Caco-2 (cell line): ENCODE data around the gene LDLRAD4. TPM values are rescaled to one million over a fixed set of nuclear protein-coding genes. Genes with fewer than 3 reads are reported as not detected.

Experiments used
- BruUV-seq: library from RNA; stranded (reverse); fragments of 400-500 nt; replicated peaks from 2 replicates; lab custom pipeline; 2021; lab: Mats Ljungman, UMichigan
- CTCF ChIA-PET: fragments of 300-600 bp; sonication (Branson Sonifier 250); formaldehyde crosslinking; loops from one replicate; lab custom pipeline; 2022; ENCODE audit warnings: antibody characterized with exemption; lab: Charles Lee
- POLR2A ChIA-PET: fragments of 300-600 bp; sonication (Branson Sonifier 250); formaldehyde crosslinking; loops from one replicate; lab custom pipeline; 2022; ENCODE audit warnings: antibody characterized with exemption; lab: Charles Lee
- DNase-seq, 2 experiments: peaks; one replicate each; pipeline versions ENCODE4 v3.0.0 to v3.0.0-alpha.2; 2020 to 2022
- H3K27me3 ChIP-seq: replicated peaks from 2 replicates; pipeline ENCODE4 v1.6.0; 2011; ENCODE audit warnings: low read length; ENCODE audit not compliant: control insufficient read depth, insufficient read depth
- H3K36me3 ChIP-seq: 2 replicates; pipeline ENCODE4 v1.5.1; 2011; ENCODE audit warnings: low read length; ENCODE audit not compliant: control insufficient read depth, insufficient read depth
- H3K4me1 ChIP-seq: fragments of 250-450 bp; sonication (Bioruptor Pico); 2 replicates; pipeline ENCODE4 v1.5.1; 2020; ENCODE audit warnings: mild to moderate bottlenecking
- H3K4me3 ChIP-seq: 2 replicates; pipeline ENCODE4 v1.5.1; 2011; ENCODE audit warnings: low read depth, mild to moderate bottlenecking, control low read depth, low read length
- H3K9me3 ChIP-seq: fragments of 250-450 bp; sonication (Bioruptor Pico); 2 replicates; pipeline ENCODE4 v1.5.1; 2020; ENCODE audit warnings: mild to moderate bottlenecking, moderate library complexity
- H3K27ac Mint-ChIP-seq: one replicate; pipeline ENCODE4 v1.8.0; 2022; ENCODE audit warnings: mixed read lengths; ENCODE audit not compliant: unreplicated experiment
- H3K27me3 Mint-ChIP-seq: one replicate; pipeline ENCODE4 v1.8.0; 2022; ENCODE audit warnings: mixed read lengths; ENCODE audit not compliant: insufficient read depth, unreplicated experiment
- H3K36me3 Mint-ChIP-seq: one replicate; pipeline ENCODE4 v1.8.0; 2022; ENCODE audit warnings: mild to moderate bottlenecking, mixed read lengths; ENCODE audit not compliant: insufficient read depth, unreplicated experiment
- H3K4me1 Mint-ChIP-seq: one replicate; pipeline ENCODE4 v1.8.0; 2022; ENCODE audit warnings: low read depth, mixed read lengths; ENCODE audit not compliant: unreplicated experiment
- H3K4me3 Mint-ChIP-seq: one replicate; pipeline ENCODE4 v1.8.0; 2022; ENCODE audit warnings: mild to moderate bottlenecking, moderate library complexity, mixed read lengths; ENCODE audit not compliant: unreplicated experiment
- H3K9me3 Mint-ChIP-seq: one replicate; pipeline ENCODE4 v1.8.0; 2022; ENCODE audit warnings: mixed read lengths; ENCODE audit not compliant: unreplicated experiment
- CTCF ChIP-seq, 2 experiments: fragments of 200-600 bp in 1 of 2; IDR thresholded peaks; 1 replicate in 1 of 2; 2 replicates in 1 of 2; pipeline versions ENCODE4 v1.5.1 to v1.8.0; 2011 to 2022; ENCODE audit warnings: antibody characterized with exemption in 1 of 2, control low read depth in 1 of 2, inconsistent platforms in 1 of 2, low read depth in 1 of 2, low read length in 1 of 2, mild to moderate bottlenecking in 1 of 2, moderate library complexity in 1 of 2; ENCODE audit not compliant: insufficient read depth in 1 of 2, severe bottlenecking in 1 of 2, unreplicated experiment in 1 of 2
- intact Hi-C: fragments of 100-400 bp; cut with micrococcal nuclease; formaldehyde crosslinking; loops from one replicate; pipeline ENCODE4 v1.10.0; 2022; ENCODE audit not compliant: unreplicated experiment
- total RNA-seq: library from RNA; stranded (reverse); gene quantifications from 2 replicates; pipeline ENCODE4 v1.2.3, GENCODE V29; 2022

Gene LDLRAD4
- total RNA-seq, 1 experiment from 2014 or later, result 1.2 TPM

DNA sequence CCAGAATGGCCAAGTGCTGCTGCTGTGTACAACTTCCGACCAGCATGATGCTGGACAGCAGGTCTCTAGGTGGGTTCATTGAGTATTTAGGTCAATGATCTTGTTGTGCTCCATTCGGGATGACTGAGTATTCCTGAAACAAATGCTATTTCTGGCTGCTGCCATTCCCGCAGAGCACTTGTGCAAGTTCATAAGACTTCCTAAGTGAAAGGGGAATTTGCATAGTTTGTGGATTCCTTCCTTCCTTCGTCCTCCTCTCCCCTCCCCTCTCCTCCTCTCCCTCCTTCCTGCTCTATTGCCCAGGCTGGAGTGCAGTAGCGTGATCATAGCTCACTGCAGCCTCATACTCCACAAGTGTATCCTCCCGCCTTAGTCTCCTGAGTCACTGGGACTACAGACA, 40.4 kb downstream of the LDLRAD4 start:
- no peaks in the 10 kb centered on the region for H3K4me1 ChIP-seq
- no peak for DNase-seq
- Mint-ChIP-seq H3K27ac (no peak overlapping the region), H3K4me3 (no peak overlapping the region), H3K4me1 (peaks cover 6% of the 10 kb centered on the region), H3K27me3 (peaks cover 22% of the 10 kb centered on the region), H3K9me3 (no peaks in the 10 kb centered on the region), H3K36me3 (peaks cover 6% of the 10 kb centered on the region)
- TF ChIP-seq CTCF (IDR thresholded peaks at IDR 0.05; ENCODE audit: insufficient read depth in 1 of 2, low read depth in 1 of 2, low read length in 1 of 2, severe bottlenecking in 1 of 2, unreplicated experiment in 1 of 2), result no peak
- CTCF ChIA-PET, result no interaction called here
- H3K9me3 ChIP-seq, result no peaks in the 10 kb centered on the region
- H3K36me3 ChIP-seq, result no peaks in the 10 kb centered on the region
- POLR2A ChIA-PET, result no interaction called here
- no peak overlapping the region for H3K4me3 ChIP-seq
- no peaks in the 10 kb centered on the region; the same call in 1 of the 2 replicates for H3K27me3 ChIP-seq
- BruUV-seq, result no TSS peak
- intact Hi-C loops, result no loop called here

GRCh38 chr18:13259701-13260100, 41.1 kb downstream of the LDLRAD4 start:
- Histone ChIP-seq H3K4me3 (no peak overlapping the region), H3K9me3 (no peaks in the 10 kb centered on the region), H3K4me1 (no peaks in the 10 kb centered on the region), H3K36me3 (no peaks in the 10 kb centered on the region), H3K27me3 (no peaks in the 10 kb centered on the region; the same call in 1 of the 2 replicates)
- intact Hi-C loops, result no loop called here
- no peaks in the 10 kb centered on the region for H3K9me3 Mint-ChIP-seq
- no peak overlapping the region for H3K4me3 Mint-ChIP-seq
- H3K36me3 Mint-ChIP-seq, result peaks cover 6% of the 10 kb centered on the region
- no TSS peak for BruUV-seq
- no peak for DNase-seq
- no peak for TF ChIP-seq CTCF (IDR thresholded peaks at IDR 0.05; ENCODE audit: insufficient read depth in 1 of 2, low read depth in 1 of 2, low read length in 1 of 2, severe bottlenecking in 1 of 2, unreplicated experiment in 1 of 2)
- peaks cover 22% of the 10 kb centered on the region for H3K27me3 Mint-ChIP-seq
- H3K4me1 Mint-ChIP-seq, result peaks cover 6% of the 10 kb centered on the region
- H3K27ac Mint-ChIP-seq, result no peak overlapping the region
- CTCF ChIA-PET, result no interaction called here
- POLR2A ChIA-PET, result no interaction called here

DNA sequence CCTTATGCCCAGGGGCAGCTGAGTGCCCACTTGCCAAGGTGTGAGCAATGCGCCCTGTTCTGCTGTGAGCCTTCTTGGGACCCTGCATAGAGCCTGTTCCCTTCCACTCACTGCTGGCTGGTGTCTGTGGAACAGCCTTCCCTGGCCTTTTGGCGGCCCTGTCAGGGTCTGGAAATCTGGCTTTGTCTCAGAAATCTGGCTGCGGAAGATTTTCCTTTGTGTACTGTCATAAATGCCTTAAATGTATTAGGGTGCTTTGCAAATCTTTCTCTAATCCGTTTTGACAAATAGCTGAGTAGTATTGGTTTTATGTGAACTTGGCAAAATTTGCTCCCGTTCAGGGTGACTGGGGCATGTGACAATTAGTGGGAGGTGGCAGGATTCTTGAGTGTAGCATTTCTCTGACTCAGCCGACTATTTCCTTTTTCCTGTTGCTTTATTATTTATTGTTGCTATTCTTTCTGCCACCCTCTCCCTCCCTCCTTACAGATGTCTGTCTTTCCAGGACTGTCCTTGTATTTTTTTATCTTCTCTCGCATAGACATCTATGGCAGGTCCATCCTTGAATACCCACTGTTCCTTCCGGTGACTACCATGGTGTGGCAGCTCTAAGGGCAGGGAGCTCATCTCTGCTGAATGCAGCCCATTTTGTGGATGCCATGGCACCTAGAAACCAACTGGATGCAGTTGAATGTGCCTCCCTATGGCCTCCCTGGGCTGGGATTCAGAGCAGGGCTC, 41.8 kb downstream of the LDLRAD4 start:
- CTCF ChIA-PET, result no interaction called here

More for the DNA sequence above, 41.8 kb downstream of the LDLRAD4 start:
- intact Hi-C loops, result no loop called here
- Mint-ChIP-seq H3K9me3 (no peaks in the 10 kb centered on the region), H3K4me3 (no peak overlapping the region), H3K27me3 (peaks cover 23% of the 10 kb centered on the region), H3K27ac (no peak overlapping the region), H3K36me3 (peaks cover 6% of the 10 kb centered on the region), H3K4me1 (peaks cover 6% of the 10 kb centered on the region)
- Histone ChIP-seq H3K27me3 (no peaks in the 10 kb centered on the region; the same call in 1 of the 2 replicates), H3K9me3 (no peaks in the 10 kb centered on the region), H3K4me1 (no peaks in the 10 kb centered on the region), H3K36me3 (no peaks in the 10 kb centered on the region), H3K4me3 (no peak overlapping the region)
- no TSS peak for BruUV-seq
- POLR2A ChIA-PET, result interaction anchor here (0.5 to 0.6 kb wide), 2 partner anchors 312 to 753 kb away, joined by 3 to 5 read pairs; no protein-coding TSS in a partner anchor
- no peak for DNase-seq
- no peak for TF ChIP-seq CTCF (IDR thresholded peaks at IDR 0.05; ENCODE audit: insufficient read depth in 1 of 2, low read depth in 1 of 2, low read length in 1 of 2, severe bottlenecking in 1 of 2, unreplicated experiment in 1 of 2)
